SJCRH30 (cell line): ENCODE data around the gene OR2M4. TPM values are rescaled to one million over a fixed set of nuclear protein-coding genes. Genes with fewer than 3 reads are reported as not detected.
"Not testable (repeated sequence)": the region's sequence is repeated elsewhere in the genome, so short reads cannot be mapped to it uniquely, and the experiment has no call there.

Experiments
- DNase-seq, 2 experiments: peaks; one replicate each; pipeline ENCODE4 v3.0.0-alpha.2; 2015 to 2020
- H3K27ac ChIP-seq: fragments of 250-450 bp; sonication (Bioruptor Pico); 2 replicates; pipeline ENCODE4 v1.5.1; 2020; ENCODE audit warnings: mild to moderate bottlenecking, moderate library complexity
- H3K27me3 ChIP-seq: fragments of 250-450 bp; sonication (Bioruptor Pico); 2 replicates; pipeline ENCODE4 v1.5.1; 2020; ENCODE audit warnings: mild to moderate bottlenecking, moderate library complexity
- H3K36me3 ChIP-seq: fragments of 250-450 bp; sonication (Bioruptor Pico); 2 replicates; pipeline ENCODE4 v1.5.1; 2020; ENCODE audit warnings: mild to moderate bottlenecking, moderate library complexity
- H3K4me1 ChIP-seq: fragments of 250-450 bp; sonication (Bioruptor Pico); 2 replicates; pipeline ENCODE4 v1.5.1; 2020; ENCODE audit warnings: mild to moderate bottlenecking, moderate library complexity
- H3K4me3 ChIP-seq: fragments of 250-450 bp; sonication (Bioruptor Pico); 2 replicates; pipeline ENCODE4 v1.5.1; 2020; ENCODE audit warnings: mild to moderate bottlenecking, moderate library complexity
- H3K9me3 ChIP-seq: fragments of 250-450 bp; sonication (Bioruptor Pico); replicated peaks from 2 replicates; pipeline ENCODE4 v1.5.1; 2020; ENCODE audit warnings: mild to moderate bottlenecking, moderate library complexity
- total RNA-seq: library from RNA; depleted of rRNA; stranded (reverse); fragments of >200 nt; shearing (Covaris generic); gene quantifications from 2 replicates; pipeline ENCODE4 v1.2.3, GENCODE V29; 2014; rRNA removed

The OR2M4 gene
- total RNA-seq, result 0.26 TPM in 1 of 2 replicates, not detected in the other

- H3K27me3 ChIP-seq, result no peaks in the 10 kb centered on the region
- no peak for DNase-seq
- no peaks in the 10 kb centered on the region for H3K36me3 ChIP-seq
- H3K27ac ChIP-seq, result no peak within 1 kb of the TSS
- no peaks in the 10 kb centered on the region for H3K9me3 ChIP-seq
- no peaks in the 10 kb centered on the region for H3K4me1 ChIP-seq
- H3K4me3 ChIP-seq, result no peak within 1 kb of the TSS
Measured at GRCh38 chr1:248231117-248231516, at the start of gene OR2M4. Gene OR2M4, plus strand, starts transcription at chr1:248231417. Its CDS starts 7,512 bp downstream, at chr1:248238929.

GRCh38 chr1:248183996-248184395 is 47.2 kb upstream of the OR2M4 start:
- no peaks in the 10 kb centered on the region for H3K9me3 ChIP-seq
- DNase-seq, result no peak
- H3K4me1 ChIP-seq, result no peaks in the 10 kb centered on the region
- no peak overlapping the region for H3K4me3 ChIP-seq
- H3K36me3 ChIP-seq, result no peaks in the 10 kb centered on the region
- H3K27me3 ChIP-seq, result no peaks in the 10 kb centered on the region
- no peak overlapping the region for H3K27ac ChIP-seq

GRCh38 chr1:248187363-248187762 is 43.9 kb upstream of the OR2M4 start:
- Histone ChIP-seq H3K36me3 (no peaks in the 10 kb centered on the region), H3K27me3 (no peaks in the 10 kb centered on the region), H3K4me1 (no peaks in the 10 kb centered on the region), H3K4me3 (no peak overlapping the region), H3K27ac (no peak overlapping the region), H3K9me3 (no peaks in the 10 kb centered on the region)
- DNase-seq, result no peak

- no peak for DNase-seq
Measured at GRCh38 chr1:248189026-248189425, 42.2 kb upstream of the OR2M4 start.

GRCh38 chr1:248194117-248194516 is 37.1 kb upstream of the OR2M4 start:
- no peak overlapping the region for H3K27ac ChIP-seq
- H3K4me3 ChIP-seq, result no peak overlapping the region
- no peak for DNase-seq
- no peaks in the 10 kb centered on the region for H3K27me3 ChIP-seq
- H3K36me3 ChIP-seq, result no peaks in the 10 kb centered on the region
- no peaks in the 10 kb centered on the region for H3K9me3 ChIP-seq
- no peaks in the 10 kb centered on the region for H3K4me1 ChIP-seq

More at GRCh38 chr1:248189026-248189425, 42.2 kb upstream of the OR2M4 start:
- H3K4me3 ChIP-seq, result no peak overlapping the region
- H3K27me3 ChIP-seq, result no peaks in the 10 kb centered on the region
- no peak overlapping the region for H3K27ac ChIP-seq
- no peaks in the 10 kb centered on the region for H3K9me3 ChIP-seq
- no peaks in the 10 kb centered on the region for H3K4me1 ChIP-seq
- no peaks in the 10 kb centered on the region for H3K36me3 ChIP-seq

- no peaks in the 10 kb centered on the region for H3K9me3 ChIP-seq
- H3K4me3 ChIP-seq, result no peak within 1 kb of the TSS
- no peaks in the 10 kb centered on the region for H3K4me1 ChIP-seq
- no peaks in the 10 kb centered on the region for H3K27me3 ChIP-seq
- H3K36me3 ChIP-seq, result no peaks in the 10 kb centered on the region
- DNase-seq, result no peak
- no peak within 1 kb of the TSS for H3K27ac ChIP-seq
Measured at GRCh38 chr1:248196965-248197364, 34.3 kb upstream of the OR2M4 start, which contains the start of gene OR2M3. Gene OR2M3, plus strand, starts transcription at chr1:248197265. Its CDS starts 5,803 bp downstream, at chr1:248203068.

- no peaks in the 10 kb centered on the region for H3K36me3 ChIP-seq
- DNase-seq, result no peak
- H3K9me3 ChIP-seq, result no peaks in the 10 kb centered on the region
- no peak overlapping the region for H3K4me3 ChIP-seq
- H3K27ac ChIP-seq, result no peak overlapping the region
- H3K27me3 ChIP-seq, result no peaks in the 10 kb centered on the region
- no peaks in the 10 kb centered on the region for H3K4me1 ChIP-seq
Measured at GRCh38 chr1:248215880-248216279, 15.3 kb upstream of the OR2M4 start.

- no peak for DNase-seq
- Histone ChIP-seq H3K27me3 (no peaks in the 10 kb centered on the region), H3K27ac (no peak overlapping the region), H3K4me1 (no peaks in the 10 kb centered on the region), H3K9me3 (no peaks in the 10 kb centered on the region), H3K4me3 (no peak overlapping the region), H3K36me3 (no peaks in the 10 kb centered on the region)
Measured at GRCh38 chr1:248225537-248225936, 5.7 kb upstream of the OR2M4 start.

GRCh38 chr1:248229360-248229908 is 1.8 kb upstream of the OR2M4 start:
- Histone ChIP-seq H3K4me1 (no peaks in the 10 kb centered on the region), H3K27ac (no peak overlapping the region), H3K36me3 (no peaks in the 10 kb centered on the region), H3K27me3 (no peaks in the 10 kb centered on the region), H3K4me3 (no peak overlapping the region), H3K9me3 (no peaks in the 10 kb centered on the region)
- no peak for DNase-seq

GRCh38 chr1:248239478-248239877 is 8.3 kb downstream of the OR2M4 start:
- Histone ChIP-seq H3K36me3 (no peaks in the 10 kb centered on the region), H3K4me3 (no peak overlapping the region), H3K9me3 (no peaks in the 10 kb centered on the region), H3K27me3 (no peaks in the 10 kb centered on the region), H3K27ac (no peak overlapping the region), H3K4me1 (no peaks in the 10 kb centered on the region)
- no peak for DNase-seq

- H3K27me3 ChIP-seq, result no peaks in the 10 kb centered on the region
- H3K9me3 ChIP-seq, result no peaks in the 10 kb centered on the region
Measured at GRCh38 chr1:248243204-248243603, 12.0 kb downstream of the OR2M4 start.

GRCh38 chr1:248259309-248259708 is 28.1 kb downstream of the OR2M4 start:
- H3K36me3 ChIP-seq, H3K27ac ChIP-seq, H3K9me3 ChIP-seq, H3K4me3 ChIP-seq, DNase-seq, H3K4me1 ChIP-seq, H3K27me3 ChIP-seq: not testable (repeated sequence)

More at GRCh38 chr1:248243204-248243603, 12.0 kb downstream of the OR2M4 start:
- peak; percentile 33 to 59 for DNase-seq
- H3K36me3 ChIP-seq, result no peaks in the 10 kb centered on the region
- H3K27ac ChIP-seq, result no peak overlapping the region
- no peaks in the 10 kb centered on the region for H3K4me1 ChIP-seq
- no peak overlapping the region for H3K4me3 ChIP-seq

GRCh38 chr1:248268178-248268577 is 37.0 kb downstream of the OR2M4 start:
- Histone ChIP-seq H3K27ac (no peak overlapping the region), H3K4me1 (no peaks in the 10 kb centered on the region), H3K27me3 (no peaks in the 10 kb centered on the region), H3K36me3 (no peaks in the 10 kb centered on the region), H3K4me3 (no peak overlapping the region), H3K9me3 (no peaks in the 10 kb centered on the region)
- DNase-seq, result no peak

GRCh38 chr1:248273225-248273624 is 42.0 kb downstream of the OR2M4 start:
- DNase-seq, H3K4me1 ChIP-seq, H3K4me3 ChIP-seq, H3K9me3 ChIP-seq, H3K27ac ChIP-seq, H3K27me3 ChIP-seq, H3K36me3 ChIP-seq: not testable (repeated sequence)

GRCh38 chr1:248277876-248278275 is 46.7 kb downstream of the OR2M4 start, which contains the start of gene OR2T33:
Gene OR2T33, minus strand, starts transcription at chr1:248277976. Its CDS starts 4,162 bp downstream, at chr1:248273814.
- no peak for DNase-seq
- no peaks in the 10 kb centered on the region for H3K4me1 ChIP-seq

GRCh38 chr1:248288391-248288790 is 57.2 kb downstream of the OR2M4 start:
- DNase-seq, result no peak
- Histone ChIP-seq H3K9me3 (no peaks in the 10 kb centered on the region), H3K36me3 (no peaks in the 10 kb centered on the region), H3K27me3 (no peaks in the 10 kb centered on the region), H3K4me3 (no peak overlapping the region), H3K4me1 (no peaks in the 10 kb centered on the region), H3K27ac (no peak overlapping the region)

More at GRCh38 chr1:248277876-248278275, 46.7 kb downstream of the OR2M4 start, which contains the start of gene OR2T33:
- no peaks in the 10 kb centered on the region for H3K9me3 ChIP-seq
- H3K27ac ChIP-seq, result no peak within 1 kb of the TSS
- no peaks in the 10 kb centered on the region for H3K27me3 ChIP-seq
- H3K4me3 ChIP-seq, result no peak within 1 kb of the TSS
- no peaks in the 10 kb centered on the region for H3K36me3 ChIP-seq
